HEK293 (cell line): ENCODE measurements around the gene SPTBN5.

Experiments used
- CTCF ChIA-PET: fragments of 350-600 bp; formaldehyde crosslinking; extraction: SDS; loops from one replicate; lab custom pipeline; 2021; ENCODE audit warnings: antibody characterized with exemption; lab: Yijun Ruan, JAX
- POLR2A ChIA-PET: fragments of 300-600 bp; formaldehyde crosslinking; extraction: SDS; loops from one replicate; lab custom pipeline; 2020; ENCODE audit warnings: antibody characterized with exemption, inconsistent platforms; lab: Yijun Ruan, JAX
- H3K27ac ChIP-seq: fragments of 200-500 bp; sonication (Bioruptor generic); 2 replicates; pipeline ENCODE4 v1.5.1; 2014; ENCODE audit warnings: low read depth, low read length, control low read depth, inconsistent platforms; ENCODE audit errors: extremely low read depth
- H3K36me3 ChIP-seq, 2 experiments: fragments of 200-500 bp in 1 of 2; sonication (Bioruptor generic) in 1 of 2; 1 replicate in 1 of 2; 2 replicates in 1 of 2; pipeline ENCODE4 v1.5.1; 2014 to 2017; ENCODE audit warnings: inconsistent platforms in 2 of 2, low read length in 2 of 2; ENCODE audit not compliant: control insufficient read depth in 2 of 2, insufficient read depth in 1 of 2
- H3K4me1 ChIP-seq: fragments of 200-500 bp; sonication (Bioruptor generic); 2 replicates; pipeline ENCODE4 v1.5.1; 2014; ENCODE audit warnings: mild to moderate bottlenecking, low read length, inconsistent platforms; ENCODE audit not compliant: control insufficient read depth, insufficient read depth
- H3K4me3 ChIP-seq: 2 replicates; pipeline ENCODE4 v1.5.1; 2011; ENCODE audit warnings: low read depth, mild to moderate bottlenecking, control low read depth, low read length, moderate library complexity
- H3K9me3 ChIP-seq: fragments of 200-500 bp; sonication (Bioruptor generic); 2 replicates; pipeline ENCODE4 v1.5.1; 2014; ENCODE audit warnings: low read depth, low read length, inconsistent platforms; ENCODE audit not compliant: control insufficient read depth, insufficient read depth
- GLI2 ChIP-seq: fragments of 450-650 bp; formaldehyde crosslinking; IDR thresholded peaks from 2 replicates; pipeline ENCODE4; 2017; ENCODE audit warnings: missing biosample characterization, missing genetic modification characterization, low read depth, borderline replicate concordance
- KLF16 ChIP-seq: fragments of 450-650 bp; formaldehyde crosslinking; IDR thresholded peaks from 2 replicates; pipeline ENCODE4 v1.5.1; 2017; ENCODE audit warnings: missing biosample characterization, missing genetic modification characterization
- KLF9 ChIP-seq: fragments of 450-650 bp; formaldehyde crosslinking; IDR thresholded peaks from 2 replicates; pipeline ENCODE4 v1.5.1; 2016; ENCODE audit warnings: missing biosample characterization, missing genetic modification characterization, low read depth
- OVOL3 ChIP-seq: fragments of 450-650 bp; formaldehyde crosslinking; IDR thresholded peaks from 2 replicates; pipeline ENCODE4 v1.5.1; 2016; ENCODE audit warnings: missing biosample characterization, missing genetic modification characterization
- SALL2 ChIP-seq: fragments of 450-650 bp; formaldehyde crosslinking; IDR thresholded peaks from 2 replicates; pipeline ENCODE4 v1.5.0; 2017; ENCODE audit warnings: missing biosample characterization, mild to moderate bottlenecking, missing genetic modification characterization, borderline replicate concordance
- SCRT1 ChIP-seq: fragments of 450-650 bp; formaldehyde crosslinking; IDR thresholded peaks from 2 replicates; pipeline ENCODE4 v1.5.1; 2016; ENCODE audit warnings: missing biosample characterization, missing genetic modification characterization, borderline replicate concordance
- ZBTB44 ChIP-seq: fragments of 450-650 bp; IDR thresholded peaks from 2 replicates; pipeline ENCODE4 v1.5.1; 2018; ENCODE audit warnings: missing biosample characterization, mild to moderate bottlenecking, missing genetic modification characterization
- ZBTB48 ChIP-seq: fragments of 450-650 bp; formaldehyde crosslinking; IDR thresholded peaks from 2 replicates; pipeline ENCODE4 v1.5.1; 2016; ENCODE audit warnings: missing biosample characterization, missing genetic modification characterization
- ZFP41 ChIP-seq: fragments of 450-650 bp; formaldehyde crosslinking; IDR thresholded peaks from 2 replicates; pipeline ENCODE4 v1.5.1; 2016; ENCODE audit warnings: missing biosample characterization, missing genetic modification characterization, borderline replicate concordance
- ZNF132 ChIP-seq: fragments of 450-650 bp; formaldehyde crosslinking; IDR thresholded peaks from 2 replicates; pipeline ENCODE4 v1.5.1; 2017; ENCODE audit warnings: missing biosample characterization, missing genetic modification characterization, borderline replicate concordance
- ZNF19 ChIP-seq: fragments of 450-650 bp; formaldehyde crosslinking; IDR thresholded peaks from 2 replicates; pipeline ENCODE4; 2016; ENCODE audit warnings: missing biosample characterization, missing genetic modification characterization, low read depth
- ZNF221 ChIP-seq: fragments of 450-650 bp; formaldehyde crosslinking; IDR thresholded peaks from 2 replicates; pipeline ENCODE4 v1.5.1; 2017; ENCODE audit warnings: missing biosample characterization, missing genetic modification characterization, borderline replicate concordance
- ZNF473 ChIP-seq: fragments of 450-650 bp; formaldehyde crosslinking; IDR thresholded peaks from 2 replicates; pipeline ENCODE4 v1.5.1; 2017; ENCODE audit warnings: missing biosample characterization, missing genetic modification characterization
- ZNF558 ChIP-seq: fragments of 450-650 bp; formaldehyde crosslinking; IDR thresholded peaks from 2 replicates; pipeline ENCODE4 v1.5.1; 2016; ENCODE audit warnings: missing biosample characterization, missing genetic modification characterization
- ZNF629 ChIP-seq: fragments of 450-650 bp; formaldehyde crosslinking; IDR thresholded peaks from 2 replicates; pipeline ENCODE4 v1.5.1; 2017; ENCODE audit warnings: missing biosample characterization, missing genetic modification characterization
- ZNF768 ChIP-seq: fragments of 450-650 bp; formaldehyde crosslinking; IDR thresholded peaks from 2 replicates; pipeline ENCODE4 v1.5.1; 2018; ENCODE audit warnings: missing biosample characterization, mild to moderate bottlenecking, missing genetic modification characterization
- ZSCAN16 ChIP-seq: fragments of 450-650 bp; formaldehyde crosslinking; IDR thresholded peaks from 2 replicates; pipeline ENCODE4 v1.5.1; 2016; ENCODE audit warnings: missing biosample characterization, missing genetic modification characterization
- TF ChIP-seq, protein P1 (sequence below): fragments of 450-650 bp; formaldehyde crosslinking; IDR thresholded peaks from 2 replicates; pipeline ENCODE4 v1.5.1; 2016; ENCODE audit warnings: missing biosample characterization, missing genetic modification characterization
- TF ChIP-seq, protein P2 (sequence below): fragments of 450-650 bp; IDR thresholded peaks from 2 replicates; pipeline ENCODE4 v1.5.1; 2018; ENCODE audit warnings: missing biosample characterization, missing genetic modification characterization

Gene SPTBN5

DNA sequence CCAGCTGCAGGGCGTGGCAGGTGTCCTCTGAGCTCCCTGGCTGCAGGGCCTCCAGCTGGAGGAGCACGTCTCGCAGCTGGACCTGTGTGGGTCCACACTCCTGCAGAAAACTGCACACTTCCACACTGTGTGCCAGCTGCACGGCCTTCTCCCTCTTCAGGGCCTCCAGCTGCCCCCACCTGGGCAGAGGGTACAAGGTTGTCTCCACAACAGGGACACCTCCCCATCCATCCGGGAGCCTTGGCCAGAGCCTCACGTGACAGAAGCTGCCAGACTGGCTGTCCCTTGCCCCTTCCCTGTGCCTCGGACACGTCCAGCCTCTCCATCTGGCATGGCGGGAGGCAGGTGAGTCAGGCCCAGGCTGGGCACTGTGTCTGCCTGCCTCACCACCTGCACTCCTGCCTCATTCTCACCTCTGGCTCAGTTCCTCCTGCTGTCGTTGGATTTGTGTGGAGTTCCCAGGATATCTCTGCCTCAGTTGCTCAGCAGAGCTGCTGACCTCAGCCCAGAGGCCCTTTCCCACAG is 14.5 kb downstream of the SPTBN5 start:
- H3K36me3 ChIP-seq, result no peaks in the 10 kb centered on the region
- CTCF ChIA-PET, result no interaction called here
- H3K4me3 ChIP-seq, result no peak overlapping the region
- no peaks in the 10 kb centered on the region for H3K4me1 ChIP-seq
- H3K9me3 ChIP-seq, result no peaks in the 10 kb centered on the region
- TF ChIP-seq ZBTB44 (tag by site-specific recombination) (no peak), ZSCAN16 (no peak), SALL2 (tag by site-specific recombination) (no peak), ZNF768 (tag by site-specific recombination) (no peak), ZNF132 (no peak), ZNF558 (no peak), KLF16 (tag by site-specific recombination) (no peak), KLF9 (no peak), ZNF221 (tag by site-specific recombination) (no peak), SCRT1 (tag by site-specific recombination) (no peak), ZBTB48 (tag by site-specific recombination) (no peak)
- TF ChIP-seq, protein P1, sequence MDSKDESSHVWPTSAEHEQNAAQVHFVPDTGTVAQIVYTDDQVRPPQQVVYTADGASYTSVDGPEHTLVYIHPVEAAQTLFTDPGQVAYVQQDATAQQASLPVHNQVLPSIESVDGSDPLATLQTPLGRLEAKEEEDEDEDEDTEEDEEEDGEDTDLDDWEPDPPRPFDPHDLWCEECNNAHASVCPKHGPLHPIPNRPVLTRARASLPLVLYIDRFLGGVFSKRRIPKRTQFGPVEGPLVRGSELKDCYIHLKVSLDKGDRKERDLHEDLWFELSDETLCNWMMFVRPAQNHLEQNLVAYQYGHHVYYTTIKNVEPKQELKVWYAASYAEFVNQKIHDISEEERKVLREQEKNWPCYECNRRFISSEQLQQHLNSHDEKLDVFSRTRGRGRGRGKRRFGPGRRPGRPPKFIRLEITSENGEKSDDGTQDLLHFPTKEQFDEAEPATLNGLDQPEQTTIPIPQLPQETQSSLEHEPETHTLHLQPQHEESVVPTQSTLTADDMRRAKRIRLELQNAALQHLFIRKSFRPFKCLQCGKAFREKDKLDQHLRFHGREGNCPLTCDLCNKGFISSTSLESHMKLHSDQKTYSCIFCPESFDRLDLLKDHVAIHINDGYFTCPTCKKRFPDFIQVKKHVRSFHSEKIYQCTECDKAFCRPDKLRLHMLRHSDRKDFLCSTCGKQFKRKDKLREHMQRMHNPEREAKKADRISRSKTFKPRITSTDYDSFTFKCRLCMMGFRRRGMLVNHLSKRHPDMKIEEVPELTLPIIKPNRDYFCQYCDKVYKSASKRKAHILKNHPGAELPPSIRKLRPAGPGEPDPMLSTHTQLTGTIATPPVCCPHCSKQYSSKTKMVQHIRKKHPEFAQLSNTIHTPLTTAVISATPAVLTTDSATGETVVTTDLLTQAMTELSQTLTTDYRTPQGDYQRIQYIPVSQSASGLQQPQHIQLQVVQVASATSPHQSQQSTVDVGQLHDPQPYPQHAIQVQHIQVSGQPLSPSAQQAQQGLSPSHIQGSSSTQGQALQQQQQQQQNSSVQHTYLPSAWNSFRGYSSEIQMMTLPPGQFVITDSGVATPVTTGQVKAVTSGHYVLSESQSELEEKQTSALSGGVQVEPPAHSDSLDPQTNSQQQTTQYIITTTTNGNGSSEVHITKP (tag by site-specific recombination), result no peak
- TF ChIP-seq, protein P2, sequence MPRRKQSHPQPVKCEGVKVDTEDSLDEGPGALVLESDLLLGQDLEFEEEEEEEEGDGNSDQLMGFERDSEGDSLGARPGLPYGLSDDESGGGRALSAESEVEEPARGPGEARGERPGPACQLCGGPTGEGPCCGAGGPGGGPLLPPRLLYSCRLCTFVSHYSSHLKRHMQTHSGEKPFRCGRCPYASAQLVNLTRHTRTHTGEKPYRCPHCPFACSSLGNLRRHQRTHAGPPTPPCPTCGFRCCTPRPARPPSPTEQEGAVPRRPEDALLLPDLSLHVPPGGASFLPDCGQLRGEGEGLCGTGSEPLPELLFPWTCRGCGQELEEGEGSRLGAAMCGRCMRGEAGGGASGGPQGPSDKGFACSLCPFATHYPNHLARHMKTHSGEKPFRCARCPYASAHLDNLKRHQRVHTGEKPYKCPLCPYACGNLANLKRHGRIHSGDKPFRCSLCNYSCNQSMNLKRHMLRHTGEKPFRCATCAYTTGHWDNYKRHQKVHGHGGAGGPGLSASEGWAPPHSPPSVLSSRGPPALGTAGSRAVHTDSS (tag by site-specific recombination), result no peak
- POLR2A ChIA-PET, result interaction anchor here (0.6 kb wide), 1 partner anchor 255 kb away, joined by 3 read pairs; no protein-coding TSS in a partner anchor
- no peak overlapping the region for H3K27ac ChIP-seq

DNA sequence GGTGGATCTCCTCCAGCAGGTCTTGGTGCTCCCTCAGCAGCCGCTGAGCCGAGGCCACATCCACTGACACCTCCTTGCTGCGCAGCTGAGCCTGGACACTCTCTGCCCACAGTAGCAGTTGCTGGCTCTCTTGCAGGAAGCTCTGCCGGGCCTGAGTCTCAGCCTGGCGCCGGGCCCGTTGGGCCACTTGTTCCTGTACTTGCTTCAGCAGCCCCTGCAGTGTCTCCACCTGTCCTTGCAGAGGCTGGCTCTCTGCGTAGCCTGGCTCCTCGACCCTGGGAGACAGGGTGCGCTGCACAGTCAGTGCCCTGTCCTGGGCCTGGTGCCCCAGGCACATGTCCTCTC is 15.5 kb downstream of the SPTBN5 start:
- CTCF ChIA-PET, result no interaction called here
- no peaks in the 10 kb centered on the region for H3K4me1 ChIP-seq
- TF ChIP-seq ZNF473 (tag by site-specific recombination) (no peak), GLI2 (tag by site-specific recombination) (no peak), ZNF19 (no peak), ZFP41 (tag by site-specific recombination) (no peak), OVOL3 (tag by site-specific recombination) (no peak), ZNF629 (no peak), ZNF221 (tag by site-specific recombination) (no peak)
- TF ChIP-seq, all 188 proteins: peak for 0

More for the DNA sequence above, 15.5 kb downstream of the SPTBN5 start:
- Histone ChIP-seq H3K27ac (no peak overlapping the region), H3K9me3 (no peaks in the 10 kb centered on the region), H3K4me3 (no peak overlapping the region), H3K36me3 (no peaks in the 10 kb centered on the region)
- POLR2A ChIA-PET, result no interaction called here
